GM23338 (cell line): ENCODE measurements around the gene FHIT. TPM values are rescaled to one million over a fixed set of nuclear protein-coding genes. Genes with fewer than 3 reads are reported as not detected.

ENCODE experiments used
- ATAC-seq: fragments of 200-7000 bp; cut with Tn5 transposase; 3 replicates; pipeline ENCODE4 v1.9.1; 2020
- DNase-seq: peaks from one replicate; pipeline ENCODE4 v3.0.0-alpha.2; 2015; ENCODE audit warnings: low spot score
- H2AFZ ChIP-seq: fragments of 200-600 bp; sonication (generic); 2 replicates; pipeline ENCODE4 v1.8.0; 2016; ENCODE audit warnings: antibody characterized with exemption, mild to moderate bottlenecking, moderate library complexity
- H3F3A ChIP-seq: fragments of 200-600 bp; sonication (generic); replicated peaks from 2 replicates; pipeline ENCODE4 v1.8.0; 2017; ENCODE audit warnings: antibody characterized with exemption, mixed run types, low read depth
- H3K27ac ChIP-seq: fragments of 200-600 bp; sonication (generic); 2 replicates; pipeline ENCODE4 v1.6.1; 2016; ENCODE audit warnings: low read depth
- H3K27me3 ChIP-seq: fragments of 200-600 bp; sonication (generic); 2 replicates; pipeline ENCODE4 v1.8.0; 2016; ENCODE audit warnings: mild to moderate bottlenecking, mixed run types, moderate library complexity; ENCODE audit not compliant: insufficient read depth
- H3K36me3 ChIP-seq: fragments of 200-600 bp; sonication (generic); 2 replicates; pipeline ENCODE4 v1.8.0; 2016; ENCODE audit warnings: mild to moderate bottlenecking; ENCODE audit not compliant: insufficient read depth
- H3K4me1 ChIP-seq: fragments of 200-600 bp; sonication (generic); 2 replicates; pipeline ENCODE4 v1.8.0; 2016; ENCODE audit warnings: mild to moderate bottlenecking, moderate library complexity; ENCODE audit not compliant: insufficient read depth
- H3K4me2 ChIP-seq: fragments of 200-600 bp; sonication (generic); 2 replicates; pipeline ENCODE4 v1.7.1; 2017; ENCODE audit warnings: mixed run types
- H3K4me3 ChIP-seq: fragments of 200-600 bp; sonication (generic); 2 replicates; pipeline ENCODE4 v1.6.1; 2016; ENCODE audit warnings: mixed run types
- H3K79me2 ChIP-seq: fragments of 200-600 bp; sonication (generic); replicated peaks from 2 replicates; pipeline ENCODE4 v1.8.0; 2017; ENCODE audit warnings: mild to moderate bottlenecking; ENCODE audit not compliant: insufficient read depth
- H3K9me2 ChIP-seq: fragments of 200-600 bp; sonication (generic); 2 replicates; pipeline ENCODE4 v1.8.0; 2017; ENCODE audit not compliant: insufficient read depth
- H4K20me1 ChIP-seq: fragments of 200-600 bp; sonication (generic); replicated peaks from 2 replicates; pipeline ENCODE4 v1.8.0; 2017; ENCODE audit warnings: mild to moderate bottlenecking; ENCODE audit not compliant: insufficient read depth
- H3K27ac Mint-ChIP-seq: 2 replicates; pipeline ENCODE4 v1.8.0; 2020; ENCODE audit warnings: inconsistent platforms, mild to moderate bottlenecking, moderate library complexity, mixed read lengths
- H3K27me3 Mint-ChIP-seq: 3 replicates; pipeline ENCODE4 v1.8.0; 2022; ENCODE audit warnings: low read depth, mild to moderate bottlenecking, moderate library complexity, mixed read lengths, inconsistent platforms; ENCODE audit not compliant: insufficient read depth, poor library complexity
- H3K36me3 Mint-ChIP-seq: 3 replicates; pipeline ENCODE4 v1.8.0; 2021; ENCODE audit warnings: low read depth, mild to moderate bottlenecking, inconsistent platforms, moderate library complexity, mixed read lengths
- H3K4me1 Mint-ChIP-seq: 3 replicates; pipeline ENCODE4 v1.8.0; 2020; ENCODE audit warnings: mild to moderate bottlenecking, inconsistent platforms, mixed read lengths
- H3K4me3 Mint-ChIP-seq: 3 replicates; pipeline ENCODE4 v1.8.0; 2021; ENCODE audit warnings: moderate library complexity, mild to moderate bottlenecking, inconsistent platforms, mixed read lengths
- H3K9me3 Mint-ChIP-seq: 3 replicates; pipeline ENCODE4 v1.8.0; 2020; ENCODE audit warnings: moderate library complexity, mild to moderate bottlenecking, inconsistent platforms, mixed read lengths
- CREB1 ChIP-seq: fragments of 250-450 bp; sonication (Bioruptor Pico); IDR thresholded peaks from 2 replicates; pipeline ENCODE4 v1.5.0; 2020; ENCODE audit warnings: low read depth, mild to moderate bottlenecking, moderate library complexity
- EZH2 ChIP-seq: fragments of 200-600 bp; sonication (generic); IDR thresholded peaks from one replicate; pipeline ENCODE4 v1.8.0; 2017; ENCODE audit warnings: antibody characterized with exemption, mild to moderate bottlenecking, low read depth; ENCODE audit not compliant: unreplicated experiment
- EZH2phosphoT487 ChIP-seq: fragments of 200-600 bp; sonication (generic); IDR thresholded peaks from one replicate; pipeline ENCODE4 v1.8.1; 2018; ENCODE audit warnings: antibody characterized with exemption; ENCODE audit not compliant: unreplicated experiment
- NANOG ChIP-seq: IDR thresholded peaks from 2 replicates; pipeline ENCODE4 v1.6.1; 2016; ENCODE audit warnings: antibody characterized with exemption, borderline replicate concordance
- POLR2AphosphoS5 ChIP-seq: IDR thresholded peaks from 2 replicates; pipeline ENCODE4 v1.6.1; 2016; ENCODE audit warnings: antibody characterized with exemption, low read depth
- STAT1 ChIP-seq: IDR thresholded peaks from one replicate; pipeline ENCODE4 v1.6.1; 2016; ENCODE audit warnings: antibody characterized with exemption; ENCODE audit not compliant: unreplicated experiment
- ZNF114 ChIP-seq: fragments of 250-450 bp; sonication (Bioruptor Pico); IDR thresholded peaks from 2 replicates; pipeline ENCODE4 v1.5.0; 2020; ENCODE audit warnings: mild to moderate bottlenecking, moderate library complexity
- ZNF331 ChIP-seq: fragments of 250-450 bp; sonication (Bioruptor Pico); IDR thresholded peaks from 2 replicates; pipeline ENCODE4 v1.5.0; 2020; ENCODE audit warnings: low read depth, mild to moderate bottlenecking, moderate library complexity
- polyA plus RNA-seq: library from polyadenylated mRNA; unstranded; fragments of >200 nt; fragmentation: Nextera tagmentation; extraction: Ambion mirVana; gene quantifications from 2 replicates; pipeline ENCODE4 v1.2.1, GENCODE V29; 2016
- total RNA-seq: library from RNA; depleted of rRNA; stranded (reverse); fragments of >200 nt; shearing (Covaris generic); gene quantifications from 2 replicates; pipeline ENCODE4 v1.2.3, GENCODE V29; 2014
- TF ChIP-seq, protein P1 (sequence below): IDR thresholded peaks from 2 replicates; pipeline ENCODE4 v1.6.1; 2016; ENCODE audit warnings: antibody characterized with exemption
- TF ChIP-seq, protein P2 (sequence below), 2 experiments: fragments of 200-600 bp in 1 of 2; sonication (generic) in 1 of 2; conservative IDR thresholded peaks; 2 replicates each; pipeline versions ENCODE4 v1.5.1 to v1.6.1; 2016 to 2017; ENCODE audit warnings: antibody characterized with exemption in 2 of 2, low read depth in 2 of 2, mild to moderate bottlenecking in 2 of 2, moderate library complexity in 1 of 2
- TF ChIP-seq, protein P3 (sequence below): fragments of 250-450 bp; sonication (Bioruptor Pico); IDR thresholded peaks from 2 replicates; pipeline ENCODE4 v1.5.0; 2020; ENCODE audit warnings: mild to moderate bottlenecking, moderate library complexity
- TF ChIP-seq, protein P4 (sequence below): IDR thresholded peaks from one replicate; pipeline ENCODE4 v1.6.1; 2018; ENCODE audit warnings: antibody characterized with exemption; ENCODE audit not compliant: unreplicated experiment

Gene FHIT
- total and polyA plus RNA-seq, 2 experiments from 2014 or later: 3.0 to 8.3 TPM

DNA sequence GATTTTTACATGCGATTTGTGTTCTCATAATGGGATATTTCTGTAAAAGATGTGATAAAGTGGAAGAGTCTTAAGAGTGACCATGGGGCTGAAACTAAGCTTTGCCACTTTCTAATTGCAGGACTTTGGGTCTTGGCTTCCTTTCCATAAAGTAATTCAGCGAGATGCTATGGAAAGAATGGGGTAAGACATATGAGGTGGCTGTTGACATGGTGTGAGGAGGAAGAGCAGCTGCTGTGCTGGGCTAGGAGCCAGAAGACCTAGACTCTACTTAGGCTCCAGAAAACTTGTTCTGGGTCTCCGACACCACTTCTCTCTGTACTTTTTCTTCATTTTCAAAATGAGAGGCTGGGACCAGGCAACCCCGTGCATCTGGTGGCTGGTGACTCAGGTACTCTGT is 1547.0 kb downstream of the FHIT start:
- Histone ChIP-seq H4K20me1 (no peaks in the 10 kb centered on the region), H3K9me2 (peaks cover 3% of the 10 kb centered on the region; the same call in 1 of the 2 replicates), H3K4me1 (no peaks in the 10 kb centered on the region), H2AFZ (no peak overlapping the region), H3K4me2 (no peak overlapping the region), H3K79me2 (no peaks in the 10 kb centered on the region), H3K36me3 (no peaks in the 10 kb centered on the region), H3F3A (no peaks in the 10 kb centered on the region), H3K4me3 (no peak overlapping the region), H3K27me3 (no peaks in the 10 kb centered on the region), H3K27ac (no peak overlapping the region)
- no peaks in the 10 kb centered on the region for H3K4me1 Mint-ChIP-seq
- no peak for ATAC-seq
- DNase-seq: no peak
- no peaks in the 10 kb centered on the region for H3K27me3 Mint-ChIP-seq
- no peak overlapping the region for H3K27ac Mint-ChIP-seq
- H3K4me3 Mint-ChIP-seq: no peak overlapping the region
- H3K9me3 Mint-ChIP-seq: no peaks in the 10 kb centered on the region; the same call in 2 of the 3 replicates
- no peaks in the 10 kb centered on the region for H3K36me3 Mint-ChIP-seq
- TF ChIP-seq EZH2phosphoT487 (no peak), POLR2AphosphoS5 (no peak), EZH2 (no peak), STAT1 (no peak), NANOG (no peak), ZNF331 (CRISPR knock-in tag) (no peak), ZNF114 (no peak), CREB1 (CRISPR knock-in tag) (no peak)
- TF ChIP-seq, protein P1, sequence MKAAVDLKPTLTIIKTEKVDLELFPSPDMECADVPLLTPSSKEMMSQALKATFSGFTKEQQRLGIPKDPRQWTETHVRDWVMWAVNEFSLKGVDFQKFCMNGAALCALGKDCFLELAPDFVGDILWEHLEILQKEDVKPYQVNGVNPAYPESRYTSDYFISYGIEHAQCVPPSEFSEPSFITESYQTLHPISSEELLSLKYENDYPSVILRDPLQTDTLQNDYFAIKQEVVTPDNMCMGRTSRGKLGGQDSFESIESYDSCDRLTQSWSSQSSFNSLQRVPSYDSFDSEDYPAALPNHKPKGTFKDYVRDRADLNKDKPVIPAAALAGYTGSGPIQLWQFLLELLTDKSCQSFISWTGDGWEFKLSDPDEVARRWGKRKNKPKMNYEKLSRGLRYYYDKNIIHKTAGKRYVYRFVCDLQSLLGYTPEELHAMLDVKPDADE: no peak
- TF ChIP-seq, protein P2, sequence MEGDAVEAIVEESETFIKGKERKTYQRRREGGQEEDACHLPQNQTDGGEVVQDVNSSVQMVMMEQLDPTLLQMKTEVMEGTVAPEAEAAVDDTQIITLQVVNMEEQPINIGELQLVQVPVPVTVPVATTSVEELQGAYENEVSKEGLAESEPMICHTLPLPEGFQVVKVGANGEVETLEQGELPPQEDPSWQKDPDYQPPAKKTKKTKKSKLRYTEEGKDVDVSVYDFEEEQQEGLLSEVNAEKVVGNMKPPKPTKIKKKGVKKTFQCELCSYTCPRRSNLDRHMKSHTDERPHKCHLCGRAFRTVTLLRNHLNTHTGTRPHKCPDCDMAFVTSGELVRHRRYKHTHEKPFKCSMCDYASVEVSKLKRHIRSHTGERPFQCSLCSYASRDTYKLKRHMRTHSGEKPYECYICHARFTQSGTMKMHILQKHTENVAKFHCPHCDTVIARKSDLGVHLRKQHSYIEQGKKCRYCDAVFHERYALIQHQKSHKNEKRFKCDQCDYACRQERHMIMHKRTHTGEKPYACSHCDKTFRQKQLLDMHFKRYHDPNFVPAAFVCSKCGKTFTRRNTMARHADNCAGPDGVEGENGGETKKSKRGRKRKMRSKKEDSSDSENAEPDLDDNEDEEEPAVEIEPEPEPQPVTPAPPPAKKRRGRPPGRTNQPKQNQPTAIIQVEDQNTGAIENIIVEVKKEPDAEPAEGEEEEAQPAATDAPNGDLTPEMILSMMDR (conservative IDR thresholded peaks at IDR 0.05; ENCODE audit: low read depth in 2 of 2): no peak
- TF ChIP-seq, protein P3, sequence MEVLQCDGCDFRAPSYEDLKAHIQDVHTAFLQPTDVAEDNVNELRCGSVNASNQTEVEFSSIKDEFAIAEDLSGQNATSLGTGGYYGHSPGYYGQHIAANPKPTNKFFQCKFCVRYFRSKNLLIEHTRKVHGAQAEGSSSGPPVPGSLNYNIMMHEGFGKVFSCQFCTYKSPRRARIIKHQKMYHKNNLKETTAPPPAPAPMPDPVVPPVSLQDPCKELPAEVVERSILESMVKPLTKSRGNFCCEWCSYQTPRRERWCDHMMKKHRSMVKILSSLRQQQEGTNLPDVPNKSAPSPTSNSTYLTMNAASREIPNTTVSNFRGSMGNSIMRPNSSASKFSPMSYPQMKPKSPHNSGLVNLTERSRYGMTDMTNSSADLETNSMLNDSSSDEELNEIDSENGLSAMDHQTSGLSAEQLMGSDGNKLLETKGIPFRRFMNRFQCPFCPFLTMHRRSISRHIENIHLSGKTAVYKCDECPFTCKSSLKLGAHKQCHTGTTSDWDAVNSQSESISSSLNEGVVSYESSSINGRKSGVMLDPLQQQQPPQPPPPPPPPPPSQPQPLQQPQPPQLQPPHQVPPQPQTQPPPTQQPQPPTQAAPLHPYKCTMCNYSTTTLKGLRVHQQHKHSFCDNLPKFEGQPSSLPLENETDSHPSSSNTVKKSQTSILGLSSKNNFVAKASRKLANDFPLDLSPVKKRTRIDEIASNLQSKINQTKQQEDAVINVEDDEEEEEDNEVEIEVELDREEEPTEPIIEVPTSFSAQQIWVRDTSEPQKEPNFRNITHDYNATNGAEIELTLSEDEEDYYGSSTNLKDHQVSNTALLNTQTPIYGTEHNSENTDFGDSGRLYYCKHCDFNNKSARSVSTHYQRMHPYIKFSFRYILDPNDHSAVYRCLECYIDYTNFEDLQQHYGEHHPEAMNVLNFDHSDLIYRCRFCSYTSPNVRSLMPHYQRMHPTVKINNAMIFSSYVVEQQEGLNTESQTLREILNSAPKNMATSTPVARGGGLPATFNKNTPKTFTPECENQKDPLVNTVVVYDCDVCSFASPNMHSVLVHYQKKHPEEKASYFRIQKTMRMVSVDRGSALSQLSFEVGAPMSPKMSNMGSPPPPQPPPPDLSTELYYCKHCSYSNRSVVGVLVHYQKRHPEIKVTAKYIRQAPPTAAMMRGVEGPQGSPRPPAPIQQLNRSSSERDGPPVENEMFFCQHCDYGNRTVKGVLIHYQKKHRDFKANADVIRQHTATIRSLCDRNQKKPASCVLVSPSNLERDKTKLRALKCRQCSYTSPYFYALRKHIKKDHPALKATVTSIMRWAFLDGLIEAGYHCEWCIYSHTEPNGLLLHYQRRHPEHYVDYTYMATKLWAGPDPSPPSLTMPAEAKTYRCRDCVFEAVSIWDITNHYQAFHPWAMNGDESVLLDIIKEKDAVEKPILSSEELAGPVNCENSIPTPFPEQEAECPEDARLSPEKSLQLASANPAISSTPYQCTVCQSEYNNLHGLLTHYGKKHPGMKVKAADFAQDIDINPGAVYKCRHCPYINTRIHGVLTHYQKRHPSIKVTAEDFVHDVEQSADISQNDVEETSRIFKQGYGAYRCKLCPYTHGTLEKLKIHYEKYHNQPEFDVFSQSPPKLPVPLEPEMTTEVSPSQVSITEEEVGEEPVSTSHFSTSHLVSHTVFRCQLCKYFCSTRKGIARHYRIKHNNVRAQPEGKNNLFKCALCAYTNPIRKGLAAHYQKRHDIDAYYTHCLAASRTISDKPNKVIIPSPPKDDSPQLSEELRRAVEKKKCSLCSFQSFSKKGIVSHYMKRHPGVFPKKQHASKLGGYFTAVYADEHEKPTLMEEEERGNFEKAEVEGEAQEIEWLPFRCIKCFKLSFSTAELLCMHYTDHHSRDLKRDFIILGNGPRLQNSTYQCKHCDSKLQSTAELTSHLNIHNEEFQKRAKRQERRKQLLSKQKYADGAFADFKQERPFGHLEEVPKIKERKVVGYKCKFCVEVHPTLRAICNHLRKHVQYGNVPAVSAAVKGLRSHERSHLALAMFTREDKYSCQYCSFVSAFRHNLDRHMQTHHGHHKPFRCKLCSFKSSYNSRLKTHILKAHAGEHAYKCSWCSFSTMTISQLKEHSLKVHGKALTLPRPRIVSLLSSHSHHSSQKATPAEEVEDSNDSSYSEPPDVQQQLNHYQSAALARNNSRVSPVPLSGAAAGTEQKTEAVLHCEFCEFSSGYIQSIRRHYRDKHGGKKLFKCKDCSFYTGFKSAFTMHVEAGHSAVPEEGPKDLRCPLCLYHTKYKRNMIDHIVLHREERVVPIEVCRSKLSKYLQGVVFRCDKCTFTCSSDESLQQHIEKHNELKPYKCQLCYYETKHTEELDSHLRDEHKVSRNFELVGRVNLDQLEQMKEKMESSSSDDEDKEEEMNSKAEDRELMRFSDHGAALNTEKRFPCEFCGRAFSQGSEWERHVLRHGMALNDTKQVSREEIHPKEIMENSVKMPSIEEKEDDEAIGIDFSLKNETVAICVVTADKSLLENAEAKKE (CRISPR knock-in tag): no peak
- TF ChIP-seq, protein P4, sequence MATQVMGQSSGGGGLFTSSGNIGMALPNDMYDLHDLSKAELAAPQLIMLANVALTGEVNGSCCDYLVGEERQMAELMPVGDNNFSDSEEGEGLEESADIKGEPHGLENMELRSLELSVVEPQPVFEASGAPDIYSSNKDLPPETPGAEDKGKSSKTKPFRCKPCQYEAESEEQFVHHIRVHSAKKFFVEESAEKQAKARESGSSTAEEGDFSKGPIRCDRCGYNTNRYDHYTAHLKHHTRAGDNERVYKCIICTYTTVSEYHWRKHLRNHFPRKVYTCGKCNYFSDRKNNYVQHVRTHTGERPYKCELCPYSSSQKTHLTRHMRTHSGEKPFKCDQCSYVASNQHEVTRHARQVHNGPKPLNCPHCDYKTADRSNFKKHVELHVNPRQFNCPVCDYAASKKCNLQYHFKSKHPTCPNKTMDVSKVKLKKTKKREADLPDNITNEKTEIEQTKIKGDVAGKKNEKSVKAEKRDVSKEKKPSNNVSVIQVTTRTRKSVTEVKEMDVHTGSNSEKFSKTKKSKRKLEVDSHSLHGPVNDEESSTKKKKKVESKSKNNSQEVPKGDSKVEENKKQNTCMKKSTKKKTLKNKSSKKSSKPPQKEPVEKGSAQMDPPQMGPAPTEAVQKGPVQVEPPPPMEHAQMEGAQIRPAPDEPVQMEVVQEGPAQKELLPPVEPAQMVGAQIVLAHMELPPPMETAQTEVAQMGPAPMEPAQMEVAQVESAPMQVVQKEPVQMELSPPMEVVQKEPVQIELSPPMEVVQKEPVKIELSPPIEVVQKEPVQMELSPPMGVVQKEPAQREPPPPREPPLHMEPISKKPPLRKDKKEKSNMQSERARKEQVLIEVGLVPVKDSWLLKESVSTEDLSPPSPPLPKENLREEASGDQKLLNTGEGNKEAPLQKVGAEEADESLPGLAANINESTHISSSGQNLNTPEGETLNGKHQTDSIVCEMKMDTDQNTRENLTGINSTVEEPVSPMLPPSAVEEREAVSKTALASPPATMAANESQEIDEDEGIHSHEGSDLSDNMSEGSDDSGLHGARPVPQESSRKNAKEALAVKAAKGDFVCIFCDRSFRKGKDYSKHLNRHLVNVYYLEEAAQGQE: no peak
